Hepatocyte (in vitro differentiated cells): ENCODE results near the gene SAMD1.

ENCODE experiments used
- EZH2 ChIP-seq: fragments of 200-600 bp; sonication (generic); IDR thresholded peaks from 2 replicates; pipeline ENCODE4 v1.6.1; 2016; ENCODE audit warnings: antibody characterized with exemption, mild to moderate bottlenecking, borderline replicate concordance
- EZH2phosphoT487 ChIP-seq: fragments of 200-600 bp; sonication (generic); IDR thresholded peaks from one replicate; pipeline ENCODE4 v1.6.1; 2018; ENCODE audit warnings: antibody characterized with exemption, mild to moderate bottlenecking, low read depth, moderate library complexity; ENCODE audit not compliant: unreplicated experiment, severe bottlenecking
- TF ChIP-seq, protein P1 (sequence below): fragments of 200-600 bp; sonication (generic); IDR thresholded peaks from 2 replicates; pipeline ENCODE4 v1.5.1; 2016; ENCODE audit warnings: antibody characterized with exemption, mild to moderate bottlenecking; ENCODE audit not compliant: poor library complexity

DNA sequence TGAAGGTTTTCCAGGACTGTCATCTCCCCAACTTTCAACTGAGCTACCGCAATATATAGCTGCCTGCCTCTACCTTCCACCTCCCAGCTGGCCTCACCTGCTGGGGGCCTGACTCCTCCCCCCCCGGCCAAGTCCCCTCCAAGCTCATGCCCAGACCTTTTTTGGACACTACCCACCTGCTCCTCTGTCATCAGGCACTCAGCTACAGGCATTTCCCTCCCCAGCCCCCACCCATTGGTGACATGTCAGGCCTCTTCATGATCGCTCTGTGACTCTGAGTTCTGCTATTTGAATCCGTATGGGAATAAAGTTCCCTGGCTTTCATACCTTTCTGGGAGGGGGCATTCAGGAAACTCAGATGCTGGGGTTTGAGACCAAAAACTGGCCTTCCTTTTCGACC, 25.2 kb upstream of the SAMD1 start:
- TF ChIP-seq EZH2 (no peak), EZH2phosphoT487 (no peak)
- TF ChIP-seq, protein P1, sequence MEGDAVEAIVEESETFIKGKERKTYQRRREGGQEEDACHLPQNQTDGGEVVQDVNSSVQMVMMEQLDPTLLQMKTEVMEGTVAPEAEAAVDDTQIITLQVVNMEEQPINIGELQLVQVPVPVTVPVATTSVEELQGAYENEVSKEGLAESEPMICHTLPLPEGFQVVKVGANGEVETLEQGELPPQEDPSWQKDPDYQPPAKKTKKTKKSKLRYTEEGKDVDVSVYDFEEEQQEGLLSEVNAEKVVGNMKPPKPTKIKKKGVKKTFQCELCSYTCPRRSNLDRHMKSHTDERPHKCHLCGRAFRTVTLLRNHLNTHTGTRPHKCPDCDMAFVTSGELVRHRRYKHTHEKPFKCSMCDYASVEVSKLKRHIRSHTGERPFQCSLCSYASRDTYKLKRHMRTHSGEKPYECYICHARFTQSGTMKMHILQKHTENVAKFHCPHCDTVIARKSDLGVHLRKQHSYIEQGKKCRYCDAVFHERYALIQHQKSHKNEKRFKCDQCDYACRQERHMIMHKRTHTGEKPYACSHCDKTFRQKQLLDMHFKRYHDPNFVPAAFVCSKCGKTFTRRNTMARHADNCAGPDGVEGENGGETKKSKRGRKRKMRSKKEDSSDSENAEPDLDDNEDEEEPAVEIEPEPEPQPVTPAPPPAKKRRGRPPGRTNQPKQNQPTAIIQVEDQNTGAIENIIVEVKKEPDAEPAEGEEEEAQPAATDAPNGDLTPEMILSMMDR: no peak
